Activated naive CD4-positive, alpha-beta T cell treated with anti-CD3 and anti-CD28 coated beads, Interleukin-2, amount 50 U/mL, for 16 hours (primary cell): ENCODE results near the gene ELOVL5.
"Not testable (repeated sequence)": the region's sequence is repeated elsewhere in the genome, so short reads cannot be mapped to it uniquely, and the experiment has no call there.

Experiments used
- DNase-seq: peaks from one replicate; pipeline ENCODE4 v3.0.0-alpha.2; 2020

Gene ELOVL5

GRCh38 chr6:53359095-53359842 is 10.5 kb upstream of the ELOVL5 start:
- DNase-seq: peak; percentile 91

DNA sequence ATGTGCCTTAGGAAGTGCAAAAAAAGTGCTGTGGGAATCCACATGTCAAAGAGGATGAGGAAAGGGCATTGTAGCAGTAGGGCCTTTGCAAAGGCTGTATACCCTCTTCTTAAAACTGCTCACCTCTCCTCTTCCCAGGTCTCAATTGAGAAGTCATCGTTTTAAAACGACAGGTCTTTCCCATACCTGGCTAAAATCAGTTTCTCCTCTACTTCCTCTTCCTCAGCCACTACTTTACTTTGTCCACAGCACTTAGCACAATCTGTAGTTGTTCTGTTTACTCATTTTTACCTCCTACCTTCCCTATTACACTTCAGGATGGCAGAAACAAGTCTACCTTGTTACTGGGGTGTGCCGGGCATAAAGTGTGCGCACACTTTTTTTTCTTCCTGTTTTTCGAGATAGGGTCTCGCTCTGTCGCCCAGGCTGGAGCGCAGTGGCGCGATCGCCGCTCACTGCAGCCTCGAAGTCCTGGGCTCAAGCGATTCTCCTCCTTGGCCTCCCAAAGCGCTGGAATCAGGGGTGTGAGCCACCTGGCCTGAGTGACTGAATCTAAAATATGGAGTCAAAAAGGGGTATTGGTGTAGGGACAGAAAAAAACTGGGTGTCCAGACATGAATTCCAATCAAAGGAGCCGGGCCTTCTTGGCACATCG is 9.8 kb upstream of the ELOVL5 start:
- no peak for DNase-seq

- DNase-seq: no peak
These were observed 9.0 kb upstream of the ELOVL5 start for GRCh38 chr6:53357576-53358360.

DNA sequence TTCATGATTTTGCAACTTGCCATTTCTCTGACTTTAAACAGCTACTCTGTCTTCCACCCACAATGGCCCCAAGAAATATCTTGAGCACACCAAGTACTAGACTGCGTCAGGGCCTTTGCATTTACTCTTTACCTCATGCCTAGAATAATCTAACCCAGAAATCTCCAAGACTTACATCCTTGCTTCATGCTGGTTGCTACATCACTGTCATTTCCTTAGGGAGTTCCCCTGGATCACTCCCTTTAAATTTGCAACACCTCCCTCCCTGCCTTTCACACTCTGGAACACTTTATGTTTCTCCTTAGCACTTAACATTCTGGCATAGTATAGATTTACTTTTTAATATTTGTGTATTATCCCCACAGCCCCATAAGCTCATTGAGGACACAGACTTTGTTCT is 4.9 kb upstream of the ELOVL5 start:
- no peak for DNase-seq

DNA sequence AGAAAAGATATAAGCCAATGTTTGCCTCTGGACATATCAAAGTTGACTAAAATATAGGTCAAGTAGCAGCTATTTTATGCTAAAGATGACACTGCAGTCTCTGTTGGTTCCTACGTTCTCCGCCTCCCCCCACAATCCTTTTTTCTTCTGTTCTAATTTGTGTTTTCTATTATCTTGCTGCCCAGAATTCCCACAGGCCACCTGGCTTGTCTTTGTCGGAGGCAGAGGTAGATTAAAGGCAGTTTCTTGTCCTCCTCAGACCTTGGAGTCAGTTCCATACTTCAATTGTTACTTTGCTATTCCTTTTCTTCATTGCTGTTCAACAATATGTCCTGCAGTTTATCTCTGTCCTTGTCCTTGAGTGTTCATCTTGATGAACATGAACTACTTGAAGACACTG is 3.6 kb upstream of the ELOVL5 start:
- no peak for DNase-seq

- no peak for DNase-seq
These were observed 501 bp upstream of the ELOVL5 start for GRCh38 chr6:53349209-53349693.

- peak; percentile 47 for DNase-seq
These were observed 804 bp downstream of the ELOVL5 start for GRCh38 chr6:53347921-53348370.

DNA sequence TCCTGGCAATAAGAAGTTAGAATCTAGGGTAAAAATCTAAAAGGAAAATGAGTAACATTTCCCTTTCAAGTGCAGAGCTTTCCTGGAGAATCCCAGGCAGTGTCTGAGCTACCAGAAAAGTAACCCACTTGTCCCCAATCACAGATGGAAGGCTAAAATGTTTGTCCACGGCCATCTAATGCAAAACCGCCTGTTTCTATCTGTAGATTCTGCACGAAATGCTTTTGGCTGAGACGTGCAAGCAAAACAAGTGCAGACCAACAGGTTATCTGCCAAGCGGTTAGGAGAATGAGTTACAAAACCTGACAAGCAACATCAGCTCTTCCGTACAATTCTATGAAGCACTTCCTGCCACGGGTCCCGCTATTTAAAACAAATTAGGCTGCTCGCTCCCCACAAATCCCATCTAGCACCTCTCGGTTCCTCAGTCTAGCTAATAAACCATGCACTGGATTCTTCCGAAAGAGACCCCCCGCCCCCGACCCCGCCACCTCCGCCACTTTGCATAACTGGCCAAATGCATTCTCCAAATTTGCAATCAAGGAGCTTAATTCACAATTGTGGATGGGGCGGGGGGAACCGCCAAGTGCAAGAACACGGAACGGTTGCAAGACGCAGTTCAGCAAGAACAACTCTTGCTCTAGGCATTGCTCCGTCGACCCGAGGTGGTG is 1.4 kb downstream of the ELOVL5 start:
- DNase-seq: no peak

DNA sequence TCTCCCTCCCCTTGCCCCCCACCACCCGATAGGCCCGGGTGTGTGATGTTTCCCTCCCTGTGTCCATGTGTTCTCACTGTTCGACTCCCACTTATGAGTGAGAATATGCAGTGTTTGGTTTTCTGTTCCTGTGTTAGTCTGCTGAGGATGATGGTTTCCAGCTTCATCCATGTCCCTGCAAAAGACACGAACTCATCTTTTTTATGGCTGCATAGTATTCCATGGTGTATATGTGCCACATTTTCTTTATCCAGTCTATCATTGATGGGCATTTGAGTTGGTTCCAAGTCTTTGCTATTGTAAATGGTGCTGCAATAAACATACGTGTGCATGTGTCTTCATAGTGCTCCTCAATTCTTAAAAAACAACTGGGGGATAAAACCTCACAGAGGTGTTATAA is 2.7 kb downstream of the ELOVL5 start:
- DNase-seq: not testable (repeated sequence)

- no peak for DNase-seq
These were observed 3.8 kb downstream of the ELOVL5 start for GRCh38 chr6:53344969-53345368.

GRCh38 chr6:53343092-53343491 is 5.7 kb downstream of the ELOVL5 start:
- DNase-seq: no peak

- no peak for DNase-seq
These were observed 6.5 kb downstream of the ELOVL5 start for GRCh38 chr6:53342217-53342616.

GRCh38 chr6:53340536-53340935 is 8.2 kb downstream of the ELOVL5 start:
- no peak for DNase-seq

GRCh38 chr6:53339424-53339823 is 9.3 kb downstream of the ELOVL5 start:
- no peak for DNase-seq

- no peak for DNase-seq
These were observed 10.4 kb downstream of the ELOVL5 start for GRCh38 chr6:53338304-53338703.

DNA sequence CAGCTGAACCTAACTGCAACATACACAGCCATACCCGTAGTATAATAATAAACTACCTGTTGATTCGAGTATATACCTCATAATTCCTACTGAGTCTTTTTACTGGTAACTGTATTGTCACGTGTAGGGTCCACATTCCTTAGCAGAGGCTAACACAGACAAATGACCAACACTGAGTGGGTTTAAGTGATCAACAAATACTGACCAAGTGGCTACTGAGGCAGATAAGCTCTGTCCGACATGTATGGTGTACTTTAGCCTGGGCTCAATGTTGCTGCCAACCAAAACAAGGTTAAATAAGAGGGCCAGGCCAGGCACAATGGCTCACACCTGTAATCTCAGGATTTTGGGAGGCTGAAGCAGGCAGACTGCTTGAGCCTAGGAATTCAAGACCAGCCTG is 12.7 kb downstream of the ELOVL5 start:
- DNase-seq: no peak

- DNase-seq: peak; percentile 59
These were observed 13.3 kb downstream of the ELOVL5 start for GRCh38 chr6:53335224-53335994.

GRCh38 chr6:53333439-53334408 is 15.0 kb downstream of the ELOVL5 start:
- no peak for DNase-seq

GRCh38 chr6:53331678-53332077 is 17.1 kb downstream of the ELOVL5 start:
- no peak for DNase-seq

- no peak for DNase-seq
These were observed 18.6 kb downstream of the ELOVL5 start for GRCh38 chr6:53330137-53330536.

DNA sequence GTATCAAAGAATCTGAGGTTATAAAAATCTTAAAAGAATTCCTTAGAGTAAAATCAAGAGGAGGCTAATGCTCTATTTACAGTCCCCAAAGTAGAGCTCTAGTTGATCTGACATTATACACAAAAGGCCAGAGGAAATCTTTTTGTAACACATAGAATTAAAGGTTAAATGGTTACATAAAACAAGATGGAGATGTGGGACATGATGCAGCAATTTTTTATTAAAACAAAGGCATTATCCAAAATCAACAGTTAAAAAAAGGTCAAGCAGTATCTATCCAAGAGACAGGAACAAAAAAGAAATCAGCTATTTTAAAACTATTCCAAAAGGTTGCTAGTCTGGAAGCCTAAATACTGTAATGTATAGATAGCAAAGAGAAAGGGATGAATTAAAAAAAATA is 20.4 kb downstream of the ELOVL5 start:
- no peak for DNase-seq
